Cardiac muscle cell (in vitro differentiated cells and primary cell): ENCODE data around the gene PGS1. TPM values are rescaled to one million over a fixed set of nuclear protein-coding genes. Genes with fewer than 3 reads are reported as not detected.

Experiments
- DNase-seq, 2 donors: peaks; one replicate each; pipeline versions ENCODE4 v3.0.0 to v3.0.0-alpha.2; 2010 to 2017; ENCODE audit warnings: low read depth in 1 of 2, low spot score in 1 of 2
- H3K27ac ChIP-seq: fragments of 200-600 bp; sonication (generic); 2 replicates; pipeline ENCODE4 v1.5.1; 2016
- H3K27me3 ChIP-seq: fragments of 200-600 bp; sonication (generic); 2 replicates; pipeline ENCODE4 v1.6.0; 2016; ENCODE audit warnings: control low read depth
- H3K36me3 ChIP-seq: fragments of 200-600 bp; sonication (generic); 2 replicates; pipeline ENCODE4 v1.5.1; 2016; ENCODE audit warnings: control low read depth
- H3K4me1 ChIP-seq: fragments of 200-600 bp; sonication (generic); 2 replicates; pipeline ENCODE4 v1.8.1; 2017; ENCODE audit warnings: low read depth, mild to moderate bottlenecking, mixed run types
- H3K4me3 ChIP-seq: fragments of 200-600 bp; sonication (generic); 2 replicates; pipeline ENCODE4 v1.5.1; 2016; ENCODE audit warnings: mild to moderate bottlenecking
- H3K9me3 ChIP-seq: fragments of 200-600 bp; sonication (generic); 2 replicates; pipeline ENCODE4 v1.5.1; 2017; ENCODE audit warnings: low read depth, mild to moderate bottlenecking, control low read depth
- CTCF ChIP-seq: IDR thresholded peaks from 2 replicates; pipeline ENCODE4 v1.5.1; 2012; ENCODE audit warnings: low read depth, mild to moderate bottlenecking, low read length
- polyA plus RNA-seq: library from polyadenylated mRNA; unstranded; fragments of >200 nt; fragmentation: Nextera tagmentation; extraction: Ambion mirVana; gene quantifications from 2 replicates; pipeline ENCODE4 v1.2.1, GENCODE V29; 2016
- total RNA-seq: library from RNA; depleted of rRNA; stranded (reverse); fragments of >200 nt; gene quantifications from 2 replicates; pipeline ENCODE4 v1.2.3, GENCODE V29; 2016

Gene PGS1
- total and polyA plus RNA-seq, 2 experiments from 2014 or later, result 46.7 to 64.7 TPM

GRCh38 chr17:78356101-78356713, 22.2 kb upstream of the PGS1 start:
- peak overlapping the region; percentile 97 for H3K27ac ChIP-seq
- DNase-seq, result peak; percentile 43 to 71
- peaks cover 61% of the 10 kb centered on the region for H3K4me1 ChIP-seq
- no peaks in the 10 kb centered on the region for H3K9me3 ChIP-seq
- TF ChIP-seq CTCF, result no peak
- H3K4me3 ChIP-seq, result no peak overlapping the region
- no peaks in the 10 kb centered on the region for H3K27me3 ChIP-seq
- no peaks in the 10 kb centered on the region for H3K36me3 ChIP-seq

- Histone ChIP-seq H3K27ac (peak overlapping the region; percentile 19), H3K4me1 (peaks cover 56% of the 10 kb centered on the region), H3K36me3 (no peaks in the 10 kb centered on the region), H3K27me3 (no peaks in the 10 kb centered on the region), H3K9me3 (no peaks in the 10 kb centered on the region), H3K4me3 (peak overlapping the region; percentile 86)
- TF ChIP-seq CTCF, result no peak
- DNase-seq, result peak; percentile 50 to 87
Observed at GRCh38 chr17:78357177-78357586, 21.3 kb upstream of the PGS1 start.

- Histone ChIP-seq H3K9me3 (no peaks in the 10 kb centered on the region), H3K27ac (no peak overlapping the region)
- DNase-seq, result peak in 1 of 2 donors; percentile 48
Observed at GRCh38 chr17:78357672-78358537, 20.5 kb upstream of the PGS1 start.

GRCh38 chr17:78358538-78359320, 19.7 kb upstream of the PGS1 start:
- peak; percentile 62 to 67 for DNase-seq
- no peaks in the 10 kb centered on the region for H3K36me3 ChIP-seq
- H3K27ac ChIP-seq, result peak overlapping the region; percentile 97
- H3K4me1 ChIP-seq, result peaks cover 47% of the 10 kb centered on the region
- no peaks in the 10 kb centered on the region for H3K9me3 ChIP-seq
- H3K4me3 ChIP-seq, result peak overlapping the region; percentile 86
- no peaks in the 10 kb centered on the region for H3K27me3 ChIP-seq
- no peak for TF ChIP-seq CTCF

More at GRCh38 chr17:78357672-78358537, 20.5 kb upstream of the PGS1 start:
- peak; percentile 0 for TF ChIP-seq CTCF
- Histone ChIP-seq H3K4me1 (peaks cover 53% of the 10 kb centered on the region), H3K36me3 (no peaks in the 10 kb centered on the region), H3K27me3 (no peaks in the 10 kb centered on the region), H3K4me3 (peak overlapping the region; percentile 86)

GRCh38 chr17:78359321-78359996, 19.0 kb upstream of the PGS1 start:
- H3K36me3 ChIP-seq, result no peaks in the 10 kb centered on the region
- H3K27ac ChIP-seq, result peak overlapping the region; percentile 97
- peak overlapping the region; percentile 86 for H3K4me3 ChIP-seq
- no peak for TF ChIP-seq CTCF
- H3K4me1 ChIP-seq, result peaks cover 50% of the 10 kb centered on the region
- DNase-seq, result peak; percentile 42 to 67
- H3K27me3 ChIP-seq, result no peaks in the 10 kb centered on the region
- no peaks in the 10 kb centered on the region for H3K9me3 ChIP-seq
